Aorta (tissue), 5 donors: ENCODE data around the gene ADH6. TPM values are rescaled to one million over a fixed set of nuclear protein-coding genes. Genes with fewer than 3 reads are reported as not detected.

Experiments
- ATAC-seq: fragments of 200-7000 bp; cut with Tn5 transposase; one replicate; pipeline ENCODE4 v1.9.1; 2022; ENCODE audit warnings: moderate library complexity; ENCODE audit not compliant: low FRiP score
- DNase-seq, 2 donors: peaks; one replicate each; pipeline ENCODE4 v3.0.0-alpha.2; 2020
- H3K27ac ChIP-seq, 2 donors: one replicate each; pipeline ENCODE4 v1.5.1; 2013; ENCODE audit warnings: low read length in 2 of 2, mild to moderate bottlenecking in 2 of 2, moderate library complexity in 2 of 2, control low read depth in 1 of 2, inconsistent platforms in 1 of 2, low read depth in 1 of 2
- H3K27me3 ChIP-seq, 2 donors: one replicate each; pipeline ENCODE4 v1.6.1; 2013; ENCODE audit warnings: control low read depth in 1 of 2, low read length in 1 of 2, mild to moderate bottlenecking in 1 of 2, moderate library complexity in 1 of 2; ENCODE audit not compliant: insufficient read depth in 2 of 2, control insufficient read depth in 1 of 2
- H3K36me3 ChIP-seq, 2 donors: one replicate each; pipeline ENCODE4 v1.6.1; 2013; ENCODE audit warnings: control low read depth in 1 of 2, low read length in 1 of 2, mild to moderate bottlenecking in 1 of 2; ENCODE audit not compliant: insufficient read depth in 2 of 2, control insufficient read depth in 1 of 2
- H3K4me1 ChIP-seq, 2 donors: one replicate each; pipeline ENCODE4 v1.6.1; 2013; ENCODE audit warnings: low read length in 2 of 2, control low read depth in 1 of 2, mild to moderate bottlenecking in 1 of 2, moderate library complexity in 1 of 2; ENCODE audit not compliant: insufficient read depth in 2 of 2, control insufficient read depth in 1 of 2
- H3K4me3 ChIP-seq, 2 donors: one replicate each; pipeline ENCODE4 v1.5.1; 2013; ENCODE audit warnings: low read length in 2 of 2, control low read depth in 1 of 2, mild to moderate bottlenecking in 1 of 2
- H3K9me3 ChIP-seq: one replicate; pipeline ENCODE4 v1.6.1; 2013; ENCODE audit warnings: mild to moderate bottlenecking, low read length; ENCODE audit not compliant: control insufficient read depth
- WGBS, 2 donors: extraction: QIAGEN DNeasy Blood & Tissue Kit; methylation state at CpG; one replicate each; pipeline ENCODE4 v1.1.7; 2013; 5-methylcytosine and 5-hydroxymethylcytosine counted together
- intact Hi-C, 2 donors: fragments of 100-400 bp; cut with DNase I; formaldehyde crosslinking; loops; one replicate each; pipeline versions ENCODE4 v1.14.2 to v1.15.0; 2022
- polyA plus RNA-seq, 2 donors: library from polyadenylated mRNA; stranded (reverse); fragments of 200-250 nt; gene quantifications; one replicate each; pipeline ENCODE4 v1.2.3, GENCODE V29; 2013
- total RNA-seq, 2 donors: library from RNA; stranded (reverse); fragmentation: NEBNext Ultra II Directional; extraction: Animal tissue kit (Norgen Biotek cat#: 25700); gene quantifications; one replicate each; pipeline ENCODE4 v1.2.1, GENCODE V29; 2021
- donor health status: healthy with polysubstance abuse.
- donor health status: Bipolar disorder and iron deficiency.
- donor health status: DM: no; HTN: no; CAD: no.
- donor health status: DM: no; HTN: no; CAD: no.
- donor health status: DM: yes; HTN: yes; CAD: no.

ADH6 gene
- total and polyA plus RNA-seq, 4 donors, result 0.26 to 6.3 (median 0.60) TPM

- ATAC-seq (no peak), DNase-seq (no peak)
- Histone ChIP-seq H3K27me3 (no peaks in the 10 kb centered on the region), H3K4me3 (no peak overlapping the region), H3K9me3 (no peaks in the 10 kb centered on the region), H3K4me1 (no peaks in the 10 kb centered on the region), H3K36me3 (no peaks in the 10 kb centered on the region), H3K27ac (no peak overlapping the region)
- 93 to 96% methylated on average over 4 of the region's 4 CpGs for WGBS, 2 donors
- intact Hi-C loops, result no loop called here
These were observed 64.2 kb downstream of the ADH6 start for GRCh38 chr4:99154658-99155342.

Other genes with a start within 250 kb of the ADH6 start
- 10 to 100 TPM; 57.2 to 61.4 TPM for gene METAP1, start 223.5 kb downstream of the ADH6 start, total RNA-seq
- 10 to 100 TPM; 40.2 to 48.2 TPM for gene METAP1, start 223.5 kb downstream of the ADH6 start, polyA plus RNA-seq
- 100 to 1,000 TPM; 230 to 231 TPM for gene ADH5, start 130.5 kb downstream of the ADH6 start, total RNA-seq
- 100 to 1,000 TPM; 219 to 268 TPM for gene ADH5, start 130.5 kb downstream of the ADH6 start, polyA plus RNA-seq
- gene ADH4, start 74.9 kb downstream of the ADH6 start, total RNA-seq, result 1 to 10 TPM in 1 of 2 donors, not detected in 1; 3.3 TPM
- gene ADH4, start 74.9 kb downstream of the ADH6 start, polyA plus RNA-seq, result 10 to 100 TPM in 1 of 2 donors, 1 to 10 TPM in 1; 1.1 to 15.2 TPM
- gene ADH1A, start 71.7 kb upstream of the ADH6 start, total RNA-seq, result 1 to 10 TPM; 2.7 to 3.5 TPM
- gene ADH1A, start 71.7 kb upstream of the ADH6 start, polyA plus RNA-seq, result 1 to 10 TPM in 1 of 2 donors, under 1 TPM in 1; 0.67 to 1.6 TPM
- 100 to 1,000 TPM; 502 to 753 TPM for gene ADH1B, start 102.2 kb upstream of the ADH6 start, total RNA-seq
- 1,000 to 10,000 TPM in 1 of 2 donors, 100 to 1,000 TPM in 1; 517 to 4,880 TPM for gene ADH1B, start 102.2 kb upstream of the ADH6 start, polyA plus RNA-seq
- gene ADH1C, start 133.5 kb upstream of the ADH6 start, total RNA-seq, result 10 to 100 TPM in 1 of 2 donors, 1 to 10 TPM in 1; 3.4 to 11.7 TPM
- gene ADH1C, start 133.5 kb upstream of the ADH6 start, polyA plus RNA-seq, result 10 to 100 TPM in 1 of 2 donors, 1 to 10 TPM in 1; 2.8 to 21.2 TPM
- not detected for gene ADH7, start 216.1 kb upstream of the ADH6 start, total RNA-seq
- under 1 TPM; 0.10 to 0.13 TPM for gene ADH7, start 216.1 kb upstream of the ADH6 start, polyA plus RNA-seq